ENCODE measurements around the gene LZTFL1.

Gene LZTFL1

GRCh38 chr3:45807681-45808540 lies 34.0 kb downstream of the LZTFL1 start:
- DNase-seq: peak; percentile 50

GRCh38 chr3:45807133-45807532 lies 34.8 kb downstream of the LZTFL1 start:
- no peak for DNase-seq

GRCh38 chr3:45806072-45806471 lies 35.8 kb downstream of the LZTFL1 start:
- no peak for DNase-seq

- DNase-seq: no peak
Observed at GRCh38 chr3:45803252-45803935, 38.5 kb downstream of the LZTFL1 start.

- no peak for DNase-seq
Observed at GRCh38 chr3:45802146-45802545, 39.8 kb downstream of the LZTFL1 start.

- no peak for DNase-seq
Observed at GRCh38 chr3:45800611-45801010, 41.3 kb downstream of the LZTFL1 start.

GRCh38 chr3:45799586-45799985 lies 42.3 kb downstream of the LZTFL1 start:
- DNase-seq: no peak

GRCh38 chr3:45798034-45798433 lies 43.9 kb downstream of the LZTFL1 start:
- no peak for DNase-seq

- no peak for DNase-seq
Observed at GRCh38 chr3:45796902-45797637, 44.8 kb downstream of the LZTFL1 start.

- no peak for DNase-seq
Observed at GRCh38 chr3:45795882-45796765, 45.8 kb downstream of the LZTFL1 start, which contains the start of gene SLC6A20. SLC6A20 (minus strand) TSS chr3:45796536; CDS start chr3:45796419, 117 bp downstream.

GRCh38 chr3:45795509-45795881 lies 46.4 kb downstream of the LZTFL1 start:
- DNase-seq: no peak

GRCh38 chr3:45794660-45795059 lies 47.3 kb downstream of the LZTFL1 start:
- no peak for DNase-seq

- no peak for DNase-seq
Observed at GRCh38 chr3:45794177-45794560, 47.8 kb downstream of the LZTFL1 start.

- no peak for DNase-seq
Observed at GRCh38 chr3:45793482-45794176, 48.3 kb downstream of the LZTFL1 start.

- no peak for DNase-seq
Observed at GRCh38 chr3:45792516-45793172, 49.3 kb downstream of the LZTFL1 start.

GRCh38 chr3:45792036-45792435 lies 49.9 kb downstream of the LZTFL1 start:
- DNase-seq: no peak

- DNase-seq: no peak
Observed at GRCh38 chr3:45790596-45790995, 51.3 kb downstream of the LZTFL1 start.

- DNase-seq: no peak
Observed at GRCh38 chr3:45789235-45789812, 52.6 kb downstream of the LZTFL1 start.

GRCh38 chr3:45787551-45787950 lies 54.4 kb downstream of the LZTFL1 start:
- DNase-seq: no peak

- DNase-seq: no peak
Observed at GRCh38 chr3:45786801-45787495, 55.0 kb downstream of the LZTFL1 start.
